ENCODE measurements around the gene PPT2. TPM values are rescaled to one million over a fixed set of nuclear protein-coding genes. Genes with fewer than 3 reads are reported as not detected.

Gene PPT2
- total RNA-seq, 1 experiment from 2014 or later = 46.3 TPM

DNA sequence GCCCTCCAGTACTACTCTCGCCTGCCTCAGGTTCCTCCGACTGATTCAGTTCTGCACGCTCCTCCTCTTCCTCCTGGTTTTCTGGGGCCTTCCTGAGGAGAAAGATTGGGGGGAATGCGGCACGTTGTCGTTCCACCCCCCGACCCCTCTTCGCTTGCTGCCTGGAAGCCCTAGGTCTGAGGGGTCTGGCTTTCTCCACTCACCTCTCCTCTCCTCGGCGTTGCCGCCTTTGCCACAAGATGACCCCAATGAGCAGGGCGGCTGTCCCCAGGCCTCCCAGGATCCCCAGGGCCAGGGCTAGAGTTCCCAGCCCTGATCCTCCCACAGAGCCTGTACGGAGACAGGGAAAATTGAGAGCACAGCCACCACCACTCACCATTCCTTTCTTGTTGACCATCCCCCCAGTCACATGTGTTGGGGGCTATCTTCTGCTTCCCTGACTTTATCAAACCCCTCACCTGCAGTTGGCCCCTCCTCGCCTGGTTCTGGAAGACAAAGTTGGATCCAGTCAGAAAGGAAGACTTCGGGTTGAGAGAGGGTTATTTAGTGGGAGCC lies 27.3 kb downstream of the PPT2 start:
- Mint-ChIP-seq H3K27ac (no peak overlapping the region), H3K4me1 (peaks cover 24 to 33% of the 10 kb centered on the region in 2 experiments), H3K9me3 (no peaks in the 10 kb centered on the region; a peak in 1 of 5 replicates), H3K4me3 (no peak overlapping the region), H3K36me3 (ENCODE audit: insufficient read depth in 1 of 3, low read depth in 3 of 3) (peaks cover 22 to 60% (median 49%) of the 10 kb centered on the region in 3 experiments), H3K27me3 (ENCODE audit: low read depth) (no peaks in the 10 kb centered on the region; the same call in 1 of the 2 replicates)
- H3K9ac ChIP-seq (ENCODE audit: extremely low read depth, insufficient read length, low read length) = no peak overlapping the region
- no peaks in the 10 kb centered on the region for H3K4me1 ChIP-seq (ENCODE audit: insufficient read depth, low read length)
- no CpG with 5 or more reads among the region's 15 CpGs for WGBS (ENCODE audit: extremely low coverage, insufficient read length, low lambda C conversion rate)
- no peak overlapping the region for H3K18ac ChIP-seq (ENCODE audit: insufficient read length, low read depth, low read length)
- no peak overlapping the region for H3K56ac ChIP-seq (ENCODE audit: insufficient read length, low read depth, low read length)
- peaks cover 15% of the 10 kb centered on the region for H3K23me2 ChIP-seq (ENCODE audit: insufficient read length, low read depth, low read length, poor library complexity, severe bottlenecking)
- no peaks in the 10 kb centered on the region for H4K20me1 ChIP-seq (ENCODE audit: control insufficient read depth, insufficient read depth, insufficient read length)
- no peak overlapping the region for H4K5ac ChIP-seq (ENCODE audit: insufficient read length, low read depth, low read length)
- no peaks in the 10 kb centered on the region for H3K9me3 ChIP-seq (ENCODE audit: control insufficient read depth, low read depth, low read length)
- H2AK5ac ChIP-seq (ENCODE audit: insufficient read length, low read length) = no peak overlapping the region
- H2BK120ac ChIP-seq (ENCODE audit: low read depth, low read length, poor library complexity, severe bottlenecking) = no peak overlapping the region
- H3K14ac ChIP-seq (ENCODE audit: insufficient read depth, low read length) = no peak overlapping the region
- H3K79me2 ChIP-seq (ENCODE audit: insufficient read depth, low read length) = peaks cover 4% of the 10 kb centered on the region; the same call in 1 of the 2 replicates
- TF ChIP-seq, protein P1, sequence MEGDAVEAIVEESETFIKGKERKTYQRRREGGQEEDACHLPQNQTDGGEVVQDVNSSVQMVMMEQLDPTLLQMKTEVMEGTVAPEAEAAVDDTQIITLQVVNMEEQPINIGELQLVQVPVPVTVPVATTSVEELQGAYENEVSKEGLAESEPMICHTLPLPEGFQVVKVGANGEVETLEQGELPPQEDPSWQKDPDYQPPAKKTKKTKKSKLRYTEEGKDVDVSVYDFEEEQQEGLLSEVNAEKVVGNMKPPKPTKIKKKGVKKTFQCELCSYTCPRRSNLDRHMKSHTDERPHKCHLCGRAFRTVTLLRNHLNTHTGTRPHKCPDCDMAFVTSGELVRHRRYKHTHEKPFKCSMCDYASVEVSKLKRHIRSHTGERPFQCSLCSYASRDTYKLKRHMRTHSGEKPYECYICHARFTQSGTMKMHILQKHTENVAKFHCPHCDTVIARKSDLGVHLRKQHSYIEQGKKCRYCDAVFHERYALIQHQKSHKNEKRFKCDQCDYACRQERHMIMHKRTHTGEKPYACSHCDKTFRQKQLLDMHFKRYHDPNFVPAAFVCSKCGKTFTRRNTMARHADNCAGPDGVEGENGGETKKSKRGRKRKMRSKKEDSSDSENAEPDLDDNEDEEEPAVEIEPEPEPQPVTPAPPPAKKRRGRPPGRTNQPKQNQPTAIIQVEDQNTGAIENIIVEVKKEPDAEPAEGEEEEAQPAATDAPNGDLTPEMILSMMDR (conservative IDR thresholded peaks at IDR 0.05) = no peak
- DNase-seq = no peak
- H3K23ac ChIP-seq (ENCODE audit: insufficient read length, low read depth, low read length) = no peak overlapping the region
- no peak overlapping the region for H2AFZ ChIP-seq (ENCODE audit: low read length)
- no peaks in the 10 kb centered on the region for H3K27me3 ChIP-seq (ENCODE audit: insufficient read depth, low read length)
- H4K91ac ChIP-seq (ENCODE audit: insufficient read length, low read depth, low read length) = no peak overlapping the region
- no peak overlapping the region for H2BK12ac ChIP-seq (ENCODE audit: insufficient read length, low read depth, low read length)
- H3T11ph ChIP-seq (ENCODE audit: low read length) = no peak overlapping the region
- no peak overlapping the region for H3K4me2 ChIP-seq (ENCODE audit: insufficient read depth, insufficient read length, low read length)
- H3K79me1 ChIP-seq (ENCODE audit: insufficient read depth, low read depth, low read length, poor library complexity, severe bottlenecking) = no peaks in the 10 kb centered on the region
- H4K8ac ChIP-seq (replicated peaks; ENCODE audit: insufficient read length, low read depth, low read length) = no peak overlapping the region
- H2BK20ac ChIP-seq (ENCODE audit: low read depth, low read length, poor library complexity, severe bottlenecking) = no peak overlapping the region
- no peak overlapping the region for H2BK15ac ChIP-seq (ENCODE audit: low read depth, low read length)
- H3K27ac ChIP-seq (ENCODE audit: insufficient read length, low read depth, low read length) = no peak overlapping the region
- H3K4ac ChIP-seq (ENCODE audit: low read depth, low read length) = no peak overlapping the region
- no peak overlapping the region for H2BK5ac ChIP-seq (ENCODE audit: insufficient read length, low read length)
